ENCODE results near the gene PPM1F.

GRCh38 chr22:21991304-21991596 is 38.6 kb upstream of the PPM1F start:
- no peak for TF ChIP-seq CHD2 (IDR thresholded peaks at IDR 0.05; ENCODE audit: low read length, partially characterized antibody)
- TF ChIP-seq ATOH8 (CRISPR knock-in tag; IDR thresholded peaks at IDR 0.05; ENCODE audit: low read depth): no peak
- no peak for TF ChIP-seq ZSCAN20 (CRISPR knock-in tag; IDR thresholded peaks at IDR 0.05)
- TF ChIP-seq RFX5 (IDR thresholded peaks at IDR 0.05): no peak
- no peak for TF ChIP-seq CTCF (IDR thresholded peaks at IDR 0.05)
- no peak for TF ChIP-seq SREBF2 (IDR thresholded peaks at IDR 0.05)
- TF ChIP-seq CHD4 (IDR thresholded peaks at IDR 0.05; ENCODE audit: borderline replicate concordance): no peak
- no peak for TF ChIP-seq POLR2A (IDR thresholded peaks at IDR 0.05; ENCODE audit: low read length)
